Muscle layer of duodenum (tissue), 2 donors: ENCODE measurements around the gene TIMD4.
"Not testable (repeated sequence)": the region's sequence is repeated elsewhere in the genome, so short reads cannot be mapped to it uniquely, and the experiment has no call there.

Experiments used
- H3K27ac ChIP-seq: one replicate; pipeline ENCODE4 v1.7.0; 2013; ENCODE audit warnings: mild to moderate bottlenecking, low read length
- H3K27me3 ChIP-seq: one replicate; pipeline ENCODE4 v1.7.0; 2013; ENCODE audit warnings: low read depth, mild to moderate bottlenecking, control low read depth, low read length
- H3K36me3 ChIP-seq, 2 donors: one replicate each; pipeline ENCODE4 v1.7.0; 2013; ENCODE audit warnings: low read length in 2 of 2, control low read depth in 1 of 2, mild to moderate bottlenecking in 1 of 2; ENCODE audit not compliant: insufficient read depth in 2 of 2, control insufficient read depth in 1 of 2
- H3K4me1 ChIP-seq, 2 donors: one replicate each; pipeline ENCODE4 v1.7.0; 2013; ENCODE audit warnings: low read length in 2 of 2, mild to moderate bottlenecking in 2 of 2, control low read depth in 1 of 2, moderate library complexity in 1 of 2; ENCODE audit not compliant: insufficient read depth in 2 of 2, control insufficient read depth in 1 of 2
- H3K4me3 ChIP-seq, 2 donors: one replicate each; pipeline ENCODE4 v1.7.0; 2013; ENCODE audit warnings: low read length in 2 of 2, low read depth in 1 of 2, mild to moderate bottlenecking in 1 of 2
- H3K9me3 ChIP-seq, 2 donors: one replicate each; pipeline ENCODE4 v1.7.0; 2013; ENCODE audit warnings: low read length in 2 of 2, control low read depth in 1 of 2, mild to moderate bottlenecking in 1 of 2; ENCODE audit not compliant: control insufficient read depth in 1 of 2
- donor health status: healthy.

The TIMD4 gene

GRCh38 chr5:156950716-156951115 lies 12.3 kb downstream of the TIMD4 start:
- H3K27me3 ChIP-seq, result no peaks in the 10 kb centered on the region
- H3K36me3 ChIP-seq, result no peaks in the 10 kb centered on the region
- no peaks in the 10 kb centered on the region for H3K4me1 ChIP-seq
- no peaks in the 10 kb centered on the region for H3K9me3 ChIP-seq
- no peak overlapping the region for H3K27ac ChIP-seq
- H3K4me3 ChIP-seq, result no peak overlapping the region

GRCh38 chr5:156949424-156949823 lies 13.6 kb downstream of the TIMD4 start:
- Histone ChIP-seq H3K4me1 (no peaks in the 10 kb centered on the region), H3K9me3 (no peaks in the 10 kb centered on the region), H3K27ac (no peak overlapping the region), H3K27me3 (no peaks in the 10 kb centered on the region), H3K36me3 (no peaks in the 10 kb centered on the region), H3K4me3 (no peak overlapping the region)

- Histone ChIP-seq H3K27me3 (no peaks in the 10 kb centered on the region), H3K4me1 (no peaks in the 10 kb centered on the region), H3K9me3 (no peaks in the 10 kb centered on the region), H3K36me3 (no peaks in the 10 kb centered on the region), H3K27ac (no peak overlapping the region), H3K4me3 (no peak overlapping the region)
Measured at GRCh38 chr5:156947925-156948324, 15.1 kb downstream of the TIMD4 start.

GRCh38 chr5:156942064-156942463 lies 21.0 kb downstream of the TIMD4 start:
- Histone ChIP-seq H3K4me1 (no peaks in the 10 kb centered on the region), H3K36me3 (no peaks in the 10 kb centered on the region), H3K27ac (no peak overlapping the region), H3K4me3 (no peak overlapping the region), H3K27me3 (no peaks in the 10 kb centered on the region), H3K9me3 (no peaks in the 10 kb centered on the region)

- not testable (repeated sequence) for H3K27ac ChIP-seq, H3K4me1 ChIP-seq, H3K27me3 ChIP-seq, H3K4me3 ChIP-seq, H3K9me3 ChIP-seq, H3K36me3 ChIP-seq
Measured at GRCh38 chr5:156940462-156940861, 22.6 kb downstream of the TIMD4 start.

GRCh38 chr5:156936972-156937371 lies 26.1 kb downstream of the TIMD4 start:
- Histone ChIP-seq H3K4me1 (no peaks in the 10 kb centered on the region), H3K4me3 (no peak overlapping the region), H3K36me3 (no peaks in the 10 kb centered on the region), H3K27me3 (no peaks in the 10 kb centered on the region), H3K9me3 (no peaks in the 10 kb centered on the region), H3K27ac (no peak overlapping the region)

- Histone ChIP-seq H3K4me1 (no peaks in the 10 kb centered on the region), H3K27me3 (no peaks in the 10 kb centered on the region), H3K9me3 (no peaks in the 10 kb centered on the region), H3K36me3 (no peaks in the 10 kb centered on the region), H3K27ac (no peak overlapping the region), H3K4me3 (no peak overlapping the region)
Measured at GRCh38 chr5:156934450-156935211, 28.4 kb downstream of the TIMD4 start.

GRCh38 chr5:156929366-156929948 lies 33.6 kb downstream of the TIMD4 start:
- Histone ChIP-seq H3K27ac (no peak overlapping the region), H3K4me3 (no peak overlapping the region), H3K9me3 (no peaks in the 10 kb centered on the region), H3K27me3 (no peaks in the 10 kb centered on the region), H3K36me3 (no peaks in the 10 kb centered on the region), H3K4me1 (no peaks in the 10 kb centered on the region)

GRCh38 chr5:156927545-156927944 lies 35.5 kb downstream of the TIMD4 start:
- Histone ChIP-seq H3K4me3 (no peak overlapping the region), H3K27ac (no peak overlapping the region), H3K9me3 (no peaks in the 10 kb centered on the region), H3K36me3 (no peaks in the 10 kb centered on the region), H3K4me1 (no peaks in the 10 kb centered on the region), H3K27me3 (no peaks in the 10 kb centered on the region)

GRCh38 chr5:156925767-156926166 lies 37.3 kb downstream of the TIMD4 start:
- H3K27ac ChIP-seq, H3K4me1 ChIP-seq, H3K36me3 ChIP-seq, H3K4me3 ChIP-seq, H3K27me3 ChIP-seq, H3K9me3 ChIP-seq: not testable (repeated sequence)

GRCh38 chr5:156922207-156922792 lies 40.7 kb downstream of the TIMD4 start:
- Histone ChIP-seq H3K4me3 (no peak overlapping the region), H3K36me3 (no peaks in the 10 kb centered on the region), H3K9me3 (no peaks in the 10 kb centered on the region), H3K27me3 (no peaks in the 10 kb centered on the region), H3K4me1 (no peaks in the 10 kb centered on the region), H3K27ac (no peak overlapping the region)
